Esophagus squamous epithelium (tissue), 4 donors: ENCODE measurements around the gene PHLDA2.

Source experiments
- CTCF ChIP-seq, 6 experiments: fragments of 450-650 bp in 4 of 6; fragments of 200-600 bp in 2 of 6; sonication (generic) in 2 of 6; IDR thresholded peaks; one replicate each; pipeline ENCODE4 v1.5.1; 2016 to 2019; ENCODE audit warnings: antibody characterized with exemption in 6 of 6, mild to moderate bottlenecking in 4 of 6, moderate library complexity in 4 of 6
- POLR2A ChIP-seq, 4 donors: fragments of 450-650 bp; IDR thresholded peaks; one replicate each; pipeline ENCODE4 v1.6.1; 2017; ENCODE audit warnings: antibody characterized with exemption in 4 of 4, mild to moderate bottlenecking in 4 of 4, moderate library complexity in 3 of 4

- TF ChIP-seq CTCF (IDR thresholded peaks at IDR 0.05) = no peak
- no peak for TF ChIP-seq POLR2A (IDR thresholded peaks at IDR 0.05)
Measured at GRCh38 chr11:2931771-2932738, 2.8 kb upstream of the PHLDA2 start.
